Left ventricle myocardium inferior (tissue), 1 donor: ENCODE results near the gene CUL2. TPM values are rescaled to one million over a fixed set of nuclear protein-coding genes. Genes with fewer than 3 reads are reported as not detected.

ENCODE experiments used
- DNase-seq: peaks from one replicate; pipeline ENCODE4 v3.0.0-alpha.2; 2020
- H3K27ac ChIP-seq: fragments of 200-600 bp; replicated peaks from 2 replicates; pipeline ENCODE4 v1.8.0; 2021
- H3K27me3 ChIP-seq: fragments of 200-600 bp; 2 replicates; pipeline ENCODE4 v1.8.0; 2021; ENCODE audit warnings: low read depth
- H3K36me3 ChIP-seq: fragments of 200-600 bp; 2 replicates; pipeline ENCODE4 v1.8.0; 2021
- H3K4me1 ChIP-seq: fragments of 200-600 bp; 2 replicates; pipeline ENCODE4 v1.8.0; 2021
- H3K4me3 ChIP-seq: fragments of 200-600 bp; 2 replicates; pipeline ENCODE4 v1.8.0; 2021; ENCODE audit warnings: mild to moderate bottlenecking, moderate library complexity
- H3K9me3 ChIP-seq: fragments of 200-600 bp; replicated peaks from 2 replicates; pipeline ENCODE4 v1.8.0; 2021
- CTCF ChIP-seq: fragments of 200-600 bp; IDR thresholded peaks from 2 replicates; pipeline ENCODE4 v1.8.0; 2021; ENCODE audit warnings: antibody characterized with exemption, mild to moderate bottlenecking, borderline replicate concordance
- intact Hi-C: fragments of 100-400 bp; cut with micrococcal nuclease; formaldehyde crosslinking; loops from one replicate; pipeline ENCODE4 v1.11.0; 2022
- total RNA-seq: library from RNA; stranded (reverse); fragmentation: NEBNext Ultra II Directional; extraction: Animal tissue kit (Norgen Biotek cat#: 25700); gene quantifications from one replicate; pipeline ENCODE4 v1.2.1, GENCODE V29; 2021
- donor health status: DM: no; HTN: yes; CAD: no; lungs with severe emphysema.

Gene CUL2
- total RNA-seq, 1 donor from 2014 or later, result 35.9 TPM

DNA sequence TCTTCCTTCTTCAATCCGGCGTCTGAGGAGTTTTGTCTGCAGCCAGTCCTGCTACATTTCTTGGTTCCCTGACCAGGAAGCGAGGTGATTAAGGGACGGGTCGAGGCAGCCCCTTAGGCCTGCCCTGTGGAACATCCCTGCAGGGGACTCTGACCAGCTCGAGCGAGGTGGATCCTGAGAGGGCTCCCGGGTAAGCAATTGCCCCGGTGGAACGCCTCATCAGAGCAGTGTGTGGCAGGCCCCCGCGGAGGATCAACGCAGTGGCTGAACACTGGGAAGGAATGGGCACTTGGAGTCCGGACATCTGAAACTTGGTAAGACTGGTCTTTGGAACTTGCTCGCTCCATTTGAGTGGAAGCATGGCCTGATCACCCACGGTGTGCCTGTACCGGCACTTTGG lies 121.0 kb downstream of the CUL2 start:
- Histone ChIP-seq H3K4me1 (peaks cover 16% of the 10 kb centered on the region), H3K27ac (no peak overlapping the region), H3K27me3 (no peaks in the 10 kb centered on the region), H3K36me3 (no peaks in the 10 kb centered on the region), H3K4me3 (no peak overlapping the region), H3K9me3 (no peaks in the 10 kb centered on the region)
- TF ChIP-seq CTCF, result no peak
- intact Hi-C loops, result no loop called here
- DNase-seq, result no peak

DNA sequence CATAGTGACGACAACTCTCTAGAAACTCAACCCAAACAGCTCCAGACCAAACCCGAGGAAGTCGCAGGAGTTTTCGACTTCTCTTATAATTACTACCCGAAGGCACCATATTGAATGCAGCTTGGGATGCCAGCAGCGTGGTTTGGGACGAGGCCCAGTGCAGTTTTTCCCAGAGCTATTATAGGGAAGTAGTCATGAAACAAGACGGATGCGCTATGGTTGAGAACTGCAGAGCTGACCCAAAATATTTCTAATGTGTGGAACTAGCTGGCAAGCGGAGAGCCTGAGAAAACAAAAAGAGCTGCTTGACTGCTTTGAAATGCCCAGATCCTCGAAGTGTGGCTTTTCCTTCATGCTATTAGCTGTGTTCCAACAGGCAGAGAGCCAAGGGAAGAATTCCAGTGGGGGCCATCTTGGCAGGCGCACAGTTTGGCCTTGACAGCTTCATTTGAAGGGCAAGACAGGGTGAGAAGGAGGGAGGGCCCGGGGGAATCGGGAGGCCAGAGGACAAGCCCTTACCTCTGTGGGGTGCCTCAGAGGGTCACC lies 122.7 kb downstream of the CUL2 start:
- DNase-seq, result peak; percentile 44
- no peak for TF ChIP-seq CTCF
- Histone ChIP-seq H3K27ac (no peak overlapping the region), H3K27me3 (no peaks in the 10 kb centered on the region), H3K9me3 (no peaks in the 10 kb centered on the region), H3K36me3 (no peaks in the 10 kb centered on the region), H3K4me1 (peaks cover 16% of the 10 kb centered on the region), H3K4me3 (no peak overlapping the region)
- intact Hi-C loops, result no loop called here

GRCh38 chr10:34966451-34966850 lies 123.7 kb downstream of the CUL2 start:
- intact Hi-C loops, result no loop called here
- H3K4me3 ChIP-seq, result no peak overlapping the region
- H3K27me3 ChIP-seq, result no peaks in the 10 kb centered on the region
- H3K4me1 ChIP-seq, result peaks cover 12% of the 10 kb centered on the region
- H3K27ac ChIP-seq, result no peak overlapping the region
- no peak for DNase-seq
- no peak for TF ChIP-seq CTCF
- H3K9me3 ChIP-seq, result no peaks in the 10 kb centered on the region
- no peaks in the 10 kb centered on the region for H3K36me3 ChIP-seq

DNA sequence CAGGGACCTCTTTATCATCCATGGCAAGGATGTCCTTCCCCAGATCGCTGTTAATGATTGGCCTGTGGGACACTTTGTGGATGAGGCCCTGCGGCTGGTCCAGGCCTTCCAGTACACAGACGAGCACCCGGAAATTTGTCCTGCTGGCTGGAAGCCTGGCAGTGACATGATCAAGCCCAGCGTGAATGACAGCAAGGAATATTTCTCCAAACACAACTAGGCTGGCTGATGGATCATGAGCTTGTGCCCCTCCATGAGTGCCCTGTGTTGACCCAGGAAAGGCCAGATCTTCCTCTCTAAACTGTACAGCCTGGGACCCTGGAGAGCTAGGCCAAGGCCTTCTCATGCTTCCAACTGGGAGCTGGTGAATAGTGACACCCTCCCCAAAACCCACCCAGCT lies 124.1 kb downstream of the CUL2 start:
- Histone ChIP-seq H3K9me3 (no peaks in the 10 kb centered on the region), H3K36me3 (no peaks in the 10 kb centered on the region), H3K27ac (no peak overlapping the region), H3K27me3 (no peaks in the 10 kb centered on the region), H3K4me1 (peaks cover 8% of the 10 kb centered on the region), H3K4me3 (no peak overlapping the region)
- no peak for DNase-seq
- intact Hi-C loops, result no loop called here
- TF ChIP-seq CTCF, result no peak

GRCh38 chr10:34964166-34964800 lies 125.9 kb downstream of the CUL2 start:
- Histone ChIP-seq H3K27ac (no peak overlapping the region), H3K4me1 (peaks cover 8% of the 10 kb centered on the region), H3K27me3 (no peaks in the 10 kb centered on the region), H3K4me3 (no peak overlapping the region), H3K9me3 (no peaks in the 10 kb centered on the region), H3K36me3 (no peaks in the 10 kb centered on the region)
- intact Hi-C loops, result no loop called here
- DNase-seq, result no peak
- no peak for TF ChIP-seq CTCF
